ENCODE results near the gene RAB8A. TPM values are rescaled to one million over a fixed set of nuclear protein-coding genes. Genes with fewer than 3 reads are reported as not detected.
"Not testable (repeated sequence)": the region's sequence is repeated elsewhere in the genome, so short reads cannot be mapped to it uniquely, and the experiment has no call there.

RAB8A gene
- total RNA-seq, 6 experiments from 2014 or later = 93.5 to 103 (median 100) TPM

DNA sequence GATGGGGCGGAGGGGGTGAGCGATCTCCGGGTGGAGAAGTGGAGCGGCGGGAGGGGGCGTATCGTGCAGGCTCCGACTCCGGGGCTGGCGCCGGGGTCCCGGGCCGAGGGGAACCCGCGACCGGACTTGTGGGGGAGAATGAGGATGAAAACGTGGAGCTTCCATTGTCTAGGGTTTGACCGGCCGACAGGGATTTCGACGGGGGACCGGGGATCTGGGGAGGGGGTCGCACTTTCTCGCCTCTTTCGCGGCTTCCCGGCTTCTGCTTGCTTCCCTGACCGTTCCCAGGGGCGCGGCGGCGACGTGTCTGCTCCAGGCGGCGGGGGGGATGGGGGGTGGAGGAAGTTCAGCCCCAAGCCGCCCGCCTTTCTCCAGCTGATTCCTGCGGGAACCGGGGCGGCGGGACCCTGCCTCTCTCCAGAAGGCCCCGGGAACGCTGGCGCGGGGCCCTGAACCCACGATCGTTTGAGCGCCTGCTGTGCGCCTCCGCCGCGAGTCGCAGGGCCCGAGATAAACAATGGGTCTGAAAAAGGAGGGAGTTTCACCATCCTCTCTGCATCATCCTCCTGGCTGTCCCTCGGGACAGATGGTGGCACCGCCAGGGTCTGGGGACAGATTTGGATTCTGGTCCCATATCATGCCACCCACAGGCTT is 34.6 kb upstream of the RAB8A start:
- Mint-ChIP-seq H3K4me1 (ENCODE audit: low read depth) (peaks cover 62% of the 10 kb centered on the region), H3K9me3 (peaks cover 5% of the 10 kb centered on the region; the same call in 1 of the 2 replicates), H3K4me3 (peak overlapping the region; percentile 95), H3K27ac (peak overlapping the region; percentile 99), H3K27me3 (ENCODE audit: insufficient read depth) (peaks cover 25% of the 10 kb centered on the region), H3K36me3 (ENCODE audit: low read depth) (peaks cover 39% of the 10 kb centered on the region)
- TF ChIP-seq, protein P1, sequence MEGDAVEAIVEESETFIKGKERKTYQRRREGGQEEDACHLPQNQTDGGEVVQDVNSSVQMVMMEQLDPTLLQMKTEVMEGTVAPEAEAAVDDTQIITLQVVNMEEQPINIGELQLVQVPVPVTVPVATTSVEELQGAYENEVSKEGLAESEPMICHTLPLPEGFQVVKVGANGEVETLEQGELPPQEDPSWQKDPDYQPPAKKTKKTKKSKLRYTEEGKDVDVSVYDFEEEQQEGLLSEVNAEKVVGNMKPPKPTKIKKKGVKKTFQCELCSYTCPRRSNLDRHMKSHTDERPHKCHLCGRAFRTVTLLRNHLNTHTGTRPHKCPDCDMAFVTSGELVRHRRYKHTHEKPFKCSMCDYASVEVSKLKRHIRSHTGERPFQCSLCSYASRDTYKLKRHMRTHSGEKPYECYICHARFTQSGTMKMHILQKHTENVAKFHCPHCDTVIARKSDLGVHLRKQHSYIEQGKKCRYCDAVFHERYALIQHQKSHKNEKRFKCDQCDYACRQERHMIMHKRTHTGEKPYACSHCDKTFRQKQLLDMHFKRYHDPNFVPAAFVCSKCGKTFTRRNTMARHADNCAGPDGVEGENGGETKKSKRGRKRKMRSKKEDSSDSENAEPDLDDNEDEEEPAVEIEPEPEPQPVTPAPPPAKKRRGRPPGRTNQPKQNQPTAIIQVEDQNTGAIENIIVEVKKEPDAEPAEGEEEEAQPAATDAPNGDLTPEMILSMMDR (IDR thresholded peaks at IDR 0.05) = no peak
- no peak for DNase-seq

DNA sequence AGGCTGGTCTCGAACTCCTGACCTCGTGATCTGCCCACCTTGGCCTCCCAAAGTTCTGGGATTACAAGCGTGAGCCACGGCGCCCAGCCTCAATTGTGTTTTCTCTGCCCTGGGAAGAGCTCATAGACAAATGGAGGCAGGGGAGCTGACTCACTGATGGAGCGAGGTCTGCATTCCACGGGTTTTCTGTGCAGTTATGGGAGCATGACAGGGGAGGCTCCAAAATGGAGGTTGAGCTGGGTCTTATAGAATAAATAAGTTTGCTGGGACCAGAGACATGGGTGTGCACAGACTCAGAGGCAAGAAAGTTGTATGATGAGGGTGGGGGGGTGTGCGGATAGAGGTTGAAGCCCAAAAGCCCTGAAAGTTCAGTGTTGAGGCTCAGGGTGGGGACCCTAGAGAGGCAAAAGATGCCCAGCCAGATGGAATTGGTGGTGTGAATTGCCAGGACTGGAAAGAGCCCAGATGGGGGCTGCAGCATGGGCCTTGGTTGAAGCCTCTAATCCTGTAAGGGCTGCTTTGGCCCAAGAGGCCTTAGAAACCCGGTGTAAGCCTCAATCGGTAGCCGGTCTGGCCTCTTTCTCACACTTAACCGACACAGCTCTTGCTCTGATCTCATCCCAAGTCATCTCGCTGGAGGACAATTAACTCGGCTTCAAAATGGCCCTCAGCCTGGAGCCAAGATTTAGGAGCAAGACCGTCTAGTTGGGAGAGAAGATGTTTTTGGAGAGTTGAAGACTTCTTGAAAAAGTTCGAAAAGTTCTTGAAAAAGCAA is 33.5 kb upstream of the RAB8A start:
- DNase-seq = peak; percentile 68
- peak overlapping the region; percentile 95 for H3K4me3 Mint-ChIP-seq
- H3K4me1 Mint-ChIP-seq (ENCODE audit: low read depth) = peaks cover 69% of the 10 kb centered on the region
- TF ChIP-seq, protein P1 (IDR thresholded peaks at IDR 0.05) = no peak
- peaks cover 35% of the 10 kb centered on the region for H3K27me3 Mint-ChIP-seq (ENCODE audit: insufficient read depth)
- H3K27ac Mint-ChIP-seq = peak overlapping the region; percentile 99
- peaks cover 47% of the 10 kb centered on the region for H3K36me3 Mint-ChIP-seq (ENCODE audit: low read depth)
- H3K9me3 Mint-ChIP-seq = peaks cover 5% of the 10 kb centered on the region; the same call in 1 of the 2 replicates

DNA sequence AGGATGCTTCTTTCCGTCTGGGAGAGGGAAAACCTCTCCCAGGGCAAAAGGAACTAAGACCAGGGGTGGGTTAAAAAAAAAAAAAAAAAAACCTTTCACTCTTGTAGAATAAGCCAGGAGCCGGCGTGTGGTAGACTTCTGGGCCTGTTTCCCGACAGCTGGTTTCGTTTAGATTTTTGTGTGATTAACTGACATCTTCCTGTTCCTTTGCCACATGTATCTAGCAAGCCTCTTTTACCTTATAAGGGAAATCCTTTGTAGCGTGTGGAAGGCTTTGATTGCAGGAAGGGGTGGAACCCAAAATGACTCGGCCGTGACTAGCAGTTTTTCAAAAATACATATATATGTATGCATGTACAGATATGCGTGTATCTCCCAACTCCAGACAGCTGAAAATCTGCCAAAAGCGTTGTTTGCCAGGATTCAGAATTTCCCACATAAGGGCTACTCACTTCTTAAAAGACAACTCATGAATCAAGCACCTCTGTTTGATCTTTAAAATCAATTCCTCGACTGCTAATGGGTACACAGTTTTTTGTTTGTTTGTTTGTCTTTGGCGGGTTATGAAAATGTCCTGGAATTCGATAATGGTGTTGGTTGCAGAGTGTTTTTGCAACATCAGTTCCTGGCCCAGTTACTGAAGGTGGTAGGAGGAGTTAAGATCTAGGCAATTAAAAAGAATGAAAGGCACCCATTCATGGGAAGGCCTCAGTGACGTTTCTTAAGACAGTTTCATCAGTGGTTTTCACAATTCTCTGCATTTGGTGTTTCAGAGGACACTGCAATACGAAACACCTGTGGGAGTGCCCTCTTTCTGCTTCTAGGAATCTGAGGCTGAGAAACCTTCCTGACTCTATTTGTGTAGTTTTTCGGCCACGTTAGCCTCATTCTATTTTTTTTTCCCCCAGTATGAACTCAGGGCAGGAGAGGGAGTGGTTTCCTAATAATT is 32.7 kb upstream of the RAB8A start:
- TF ChIP-seq, protein P1 (IDR thresholded peaks at IDR 0.05) = no peak
- Mint-ChIP-seq H3K9me3 (peaks cover 5% of the 10 kb centered on the region; the same call in 1 of the 2 replicates), H3K4me3 (peak overlapping the region; percentile 95), H3K27ac (peak overlapping the region; percentile 99), H3K36me3 (ENCODE audit: low read depth) (peaks cover 51% of the 10 kb centered on the region), H3K4me1 (ENCODE audit: low read depth) (peaks cover 68% of the 10 kb centered on the region), H3K27me3 (ENCODE audit: insufficient read depth) (peaks cover 39% of the 10 kb centered on the region)
- peak; percentile 98 for DNase-seq

DNA sequence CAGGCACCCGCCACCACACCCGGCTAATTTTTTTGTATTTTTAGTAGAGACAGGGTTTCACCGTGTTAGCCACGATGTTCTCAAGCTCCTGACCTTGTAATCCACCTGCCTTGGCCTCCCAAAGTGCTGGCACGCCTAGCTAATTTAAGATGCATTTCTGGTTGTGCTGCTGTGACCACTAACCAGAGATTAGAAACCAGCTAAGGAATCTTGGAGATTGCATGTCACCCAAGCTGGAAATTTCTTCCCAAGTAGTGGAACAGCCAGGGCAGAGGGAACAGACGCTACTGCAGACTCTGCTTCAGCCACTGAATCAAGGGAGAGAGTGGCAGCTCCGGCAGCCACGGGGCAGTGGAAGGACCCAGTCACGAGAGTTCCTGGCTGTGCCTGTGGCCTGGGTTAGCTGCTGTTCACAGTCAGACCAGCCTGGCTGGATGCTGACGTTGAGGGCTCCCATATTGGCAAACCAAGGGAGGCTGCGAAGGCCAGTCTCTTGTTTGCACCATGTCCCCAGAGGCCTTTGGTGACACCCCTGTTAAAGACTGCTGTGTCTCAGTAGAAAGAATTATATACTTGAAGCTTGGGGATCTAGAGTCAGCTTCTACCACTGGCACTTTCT is 27.5 kb upstream of the RAB8A start:
- H3K27me3 Mint-ChIP-seq (ENCODE audit: insufficient read depth) = peaks cover 52% of the 10 kb centered on the region
- TF ChIP-seq, protein P1 (IDR thresholded peaks at IDR 0.05) = no peak
- peak overlapping the region; percentile 51 for H3K4me3 Mint-ChIP-seq
- peak overlapping the region; percentile 99 for H3K27ac Mint-ChIP-seq
- peaks cover 10% of the 10 kb centered on the region for H3K9me3 Mint-ChIP-seq
- peaks cover 71% of the 10 kb centered on the region for H3K4me1 Mint-ChIP-seq (ENCODE audit: low read depth)
- H3K36me3 Mint-ChIP-seq (ENCODE audit: low read depth) = peaks cover 65% of the 10 kb centered on the region
- no peak for DNase-seq

DNA sequence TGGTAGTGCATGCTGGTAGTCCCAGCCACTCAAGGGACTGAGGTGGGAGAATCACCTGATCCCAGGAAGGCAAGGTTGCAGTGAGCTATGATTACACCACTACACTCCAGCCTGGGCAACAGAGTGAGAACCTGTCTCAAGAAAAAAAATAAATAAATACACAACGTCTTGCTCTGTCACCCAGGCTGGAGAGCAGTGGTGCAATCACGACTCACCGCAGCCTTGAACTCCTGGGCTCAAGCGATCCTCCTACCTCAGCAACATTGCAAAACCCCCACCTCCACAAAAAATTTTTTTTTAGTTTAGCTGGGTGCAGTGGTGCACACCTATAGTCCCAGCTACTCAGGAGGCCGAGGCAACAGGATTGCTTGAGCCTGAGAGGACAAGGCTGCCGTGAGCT is 26.6 kb upstream of the RAB8A start:
- H3K36me3 Mint-ChIP-seq (ENCODE audit: low read depth) = peaks cover 69% of the 10 kb centered on the region
- 0 out of 2 replicates have a peak overlapping the region, but pooled peaks have one; percentile 51 for H3K4me3 Mint-ChIP-seq
- peak; percentile 39 for DNase-seq
- peaks cover 10% of the 10 kb centered on the region for H3K9me3 Mint-ChIP-seq
- H3K27me3 Mint-ChIP-seq (ENCODE audit: insufficient read depth) = peaks cover 57% of the 10 kb centered on the region
- H3K27ac Mint-ChIP-seq = peak overlapping the region; percentile 99
- H3K4me1 Mint-ChIP-seq (ENCODE audit: low read depth) = peaks cover 68% of the 10 kb centered on the region
- TF ChIP-seq, protein P1 (IDR thresholded peaks at IDR 0.05) = no peak

- not testable (repeated sequence) for H3K9me3 Mint-ChIP-seq, H3K4me3 Mint-ChIP-seq, DNase-seq
- H3K36me3 Mint-ChIP-seq (ENCODE audit: low read depth) = peaks cover 65% of the 10 kb centered on the region
- peaks cover 55% of the 10 kb centered on the region for H3K4me1 Mint-ChIP-seq (ENCODE audit: low read depth)
- peaks cover 50% of the 10 kb centered on the region for H3K27me3 Mint-ChIP-seq (ENCODE audit: insufficient read depth)
- H3K27ac Mint-ChIP-seq = peak overlapping the region; percentile 72
These were observed 24.3 kb upstream of the RAB8A start for GRCh38 chr19:16087404-16087803.
